H1 (cell line): Measurements from ENCODE around the gene DIP2C.

Experiments used
- CTCF ChIP-seq, 3 experiments: IDR thresholded peaks; 1 replicate in 2 of 3; 2 replicates in 1 of 3; pipeline versions ENCODE4 v1.5.1 to v1.6.1; 2011; ENCODE audit warnings: low read length in 3 of 3, mild to moderate bottlenecking in 3 of 3, inconsistent platforms in 2 of 3, low read depth in 1 of 3, moderate library complexity in 1 of 3; ENCODE audit not compliant: insufficient read depth in 1 of 3; ENCODE audit errors: control extremely low read depth in 1 of 3
- EZH2 ChIP-seq: fragments of 200-600 bp; sonication (generic); IDR thresholded peaks from 2 replicates; pipeline ENCODE4 v1.7.1; 2012; ENCODE audit warnings: low read depth, mild to moderate bottlenecking, moderate library complexity, low read length, inconsistent platforms; ENCODE audit not compliant: severe bottlenecking
- HDAC2 ChIP-seq, 2 experiments: fragments of 300-600 bp in 1 of 2; sonication (generic) in 1 of 2; IDR thresholded peaks; 2 replicates each; pipeline ENCODE4 v1.6.1; 2011 to 2012; ENCODE audit warnings: low read depth in 2 of 2, low read length in 2 of 2, mild to moderate bottlenecking in 2 of 2, moderate library complexity in 2 of 2, borderline replicate concordance in 1 of 2, inconsistent platforms in 1 of 2
- RAD21 ChIP-seq, 2 experiments: IDR thresholded peaks in 1 of 2; conservative IDR thresholded peaks in 1 of 2; 2 replicates each; pipeline ENCODE4 v1.6.1; 2011; ENCODE audit warnings: low read depth in 2 of 2, low read length in 2 of 2, improper control_type of control experiment in 1 of 2, inconsistent platforms in 1 of 2, mild to moderate bottlenecking in 1 of 2, moderate library complexity in 1 of 2
- RNF2 ChIP-seq: fragments of 200-900, 300-1000 bp; sonication (generic); IDR thresholded peaks from 2 replicates; pipeline ENCODE4 v1.7.1; 2016; ENCODE audit warnings: borderline replicate concordance, low read depth, mild to moderate bottlenecking, antibody characterized with exemption, low read length; ENCODE audit not compliant: poor library complexity, severe bottlenecking; ENCODE audit errors: missing control alignments
- SUZ12 ChIP-seq: fragments of 200-600 bp; sonication (generic); IDR thresholded peaks from 2 replicates; pipeline ENCODE4 v1.6.1; 2012; ENCODE audit warnings: mild to moderate bottlenecking, inconsistent platforms, low read length, moderate library complexity, mixed read lengths
- TAF1 ChIP-seq: IDR thresholded peaks from 2 replicates; pipeline ENCODE4 v1.6.1; 2011; ENCODE audit warnings: mild to moderate bottlenecking, low read depth, low read length

DNA sequence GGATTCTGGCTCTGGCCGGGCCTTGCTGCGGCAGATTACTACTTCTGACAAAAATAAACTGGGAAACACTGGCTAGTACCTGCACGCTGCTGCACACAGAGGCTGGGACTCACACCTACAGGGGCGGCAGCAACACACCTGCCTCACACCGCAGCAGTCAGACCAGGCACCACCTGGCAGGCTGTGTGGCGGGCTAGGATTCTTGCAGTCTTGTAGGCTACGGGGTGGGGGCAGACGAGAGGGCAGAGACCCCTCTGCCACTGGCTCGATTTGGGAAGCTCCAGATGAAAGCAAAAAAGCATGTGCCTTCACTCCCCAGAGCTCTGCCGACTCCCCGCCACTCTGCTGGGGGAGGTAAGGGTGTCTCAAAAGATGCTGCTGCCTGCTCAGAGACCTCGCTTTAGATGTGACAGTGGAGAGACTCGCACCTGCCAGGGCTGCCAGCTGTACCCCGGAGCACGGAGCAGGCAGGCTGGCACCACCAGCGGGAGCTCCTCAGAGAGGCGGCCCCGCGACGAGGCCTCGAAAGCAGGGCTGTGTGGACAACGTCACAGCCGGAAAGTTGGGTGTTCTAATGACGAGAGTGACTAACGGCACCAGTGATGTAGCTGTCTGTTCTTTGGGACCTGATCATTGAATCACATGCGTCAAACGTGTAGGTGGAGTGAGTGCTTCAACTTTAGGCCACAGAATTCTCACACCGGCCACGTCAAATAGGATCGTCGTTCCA lies 303.7 kb downstream of the DIP2C start:
- TF ChIP-seq EZH2 (no peak), CTCF (IDR thresholded peaks at IDR 0.05; ENCODE audit: control extremely low read depth in 1 of 3, insufficient read depth in 1 of 3, low read depth in 1 of 3, low read length in 3 of 3) (no peak), RAD21 (IDR thresholded peaks at IDR 0.05 in 1 of 2, conservative IDR thresholded peaks at IDR 0.05 in 1 of 2; ENCODE audit: low read depth in 2 of 2, low read length in 2 of 2) (no peak), RNF2 (no peak), TAF1 (no peak), SUZ12 (no peak), HDAC2 (IDR thresholded peaks at IDR 0.05; ENCODE audit: borderline replicate concordance in 1 of 2, low read depth in 2 of 2, low read length in 2 of 2) (no peak)
